ENCODE data around the gene ZNF675. TPM values are rescaled to one million over a fixed set of nuclear protein-coding genes. Genes with fewer than 3 reads are reported as not detected.

Gene ZNF675
- total and polyA plus RNA-seq, 2 of the 13 experiments (the other 11 are each of a cell fraction or from before 2014, with no cell fraction given) = 3.1 to 12.8 TPM

DNA sequence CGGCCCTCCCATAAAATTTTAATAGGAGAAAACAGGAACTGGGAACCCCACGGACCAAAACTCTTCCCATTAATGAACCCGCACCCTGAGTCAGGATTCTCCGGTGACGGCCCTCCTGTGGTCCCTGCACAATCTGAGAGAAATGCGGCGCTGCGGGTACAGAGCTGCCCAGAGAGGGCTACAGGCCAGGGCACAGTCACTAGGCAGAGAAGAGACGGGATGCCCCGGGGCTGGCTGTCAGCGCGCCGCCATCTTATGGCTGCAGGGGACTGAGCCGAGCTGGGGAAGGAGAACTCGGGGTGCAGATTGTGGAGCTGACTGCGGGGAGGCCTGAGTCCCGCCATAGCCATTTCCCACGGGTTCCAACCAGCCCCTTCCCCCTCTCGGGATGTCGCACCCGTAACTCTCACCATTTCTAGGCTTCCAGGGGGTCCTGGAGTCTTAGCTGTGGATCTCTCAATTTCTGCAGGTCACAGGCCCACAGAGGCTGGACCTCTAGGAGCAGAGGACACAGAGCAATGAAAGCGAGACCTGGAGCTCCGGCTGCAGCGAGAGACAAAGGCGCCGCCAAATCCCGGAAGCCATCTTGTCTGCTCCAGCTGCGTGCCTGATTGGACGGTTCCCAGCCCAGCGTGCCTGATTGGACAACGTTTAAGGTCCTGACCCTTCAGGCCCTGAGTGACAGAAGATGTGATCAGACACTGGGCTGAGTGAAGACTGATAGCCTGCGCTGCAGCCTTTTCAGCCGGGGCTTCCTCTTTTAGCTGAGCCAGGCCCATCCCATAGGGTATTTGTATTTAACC is at the start of gene ZNF675 (continued):
- TF ChIP-seq ZNF407 (CRISPR knock-in tag; IDR thresholded peaks at IDR 0.05; ENCODE audit: not compliant biosample characterization) (no peak), NR2C2 (CRISPR knock-in tag; IDR thresholded peaks at IDR 0.05; ENCODE audit: borderline replicate concordance) (0 out of 2 replicates have a peak, but pooled peaks have one; percentile 23), NFYC (CRISPR knock-in tag; IDR thresholded peaks at IDR 0.05) (peak; percentile 82), SALL1 (CRISPR knock-in tag; IDR thresholded peaks at IDR 0.05) (peak; percentile 14; the same call in 1 of the 2 replicates), RFX5 (IDR thresholded peaks at IDR 0.05; ENCODE audit: low read depth, low read length) (peak; percentile 52; the same call in 1 of the 2 replicates), RBAK (CRISPR knock-in tag; IDR thresholded peaks at IDR 0.05) (no peak)
- TF ChIP-seq, protein P1, sequence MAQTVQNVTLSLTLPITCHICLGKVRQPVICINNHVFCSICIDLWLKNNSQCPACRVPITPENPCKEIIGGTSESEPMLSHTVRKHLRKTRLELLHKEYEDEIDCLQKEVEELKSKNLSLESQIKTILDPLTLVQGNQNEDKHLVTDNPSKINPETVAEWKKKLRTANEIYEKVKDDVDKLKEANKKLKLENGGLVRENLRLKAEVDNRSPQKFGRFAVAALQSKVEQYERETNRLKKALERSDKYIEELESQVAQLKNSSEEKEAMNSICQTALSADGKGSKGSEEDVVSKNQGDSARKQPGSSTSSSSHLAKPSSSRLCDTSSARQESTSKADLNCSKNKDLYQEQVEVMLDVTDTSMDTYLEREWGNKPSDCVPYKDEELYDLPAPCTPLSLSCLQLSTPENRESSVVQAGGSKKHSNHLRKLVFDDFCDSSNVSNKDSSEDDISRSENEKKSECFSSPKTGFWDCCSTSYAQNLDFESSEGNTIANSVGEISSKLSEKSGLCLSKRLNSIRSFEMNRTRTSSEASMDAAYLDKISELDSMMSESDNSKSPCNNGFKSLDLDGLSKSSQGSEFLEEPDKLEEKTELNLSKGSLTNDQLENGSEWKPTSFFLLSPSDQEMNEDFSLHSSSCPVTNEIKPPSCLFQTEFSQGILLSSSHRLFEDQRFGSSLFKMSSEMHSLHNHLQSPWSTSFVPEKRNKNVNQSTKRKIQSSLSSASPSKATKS (CRISPR knock-in tag; IDR thresholded peaks at IDR 0.05) = no peak
- TF ChIP-seq, protein P2, sequence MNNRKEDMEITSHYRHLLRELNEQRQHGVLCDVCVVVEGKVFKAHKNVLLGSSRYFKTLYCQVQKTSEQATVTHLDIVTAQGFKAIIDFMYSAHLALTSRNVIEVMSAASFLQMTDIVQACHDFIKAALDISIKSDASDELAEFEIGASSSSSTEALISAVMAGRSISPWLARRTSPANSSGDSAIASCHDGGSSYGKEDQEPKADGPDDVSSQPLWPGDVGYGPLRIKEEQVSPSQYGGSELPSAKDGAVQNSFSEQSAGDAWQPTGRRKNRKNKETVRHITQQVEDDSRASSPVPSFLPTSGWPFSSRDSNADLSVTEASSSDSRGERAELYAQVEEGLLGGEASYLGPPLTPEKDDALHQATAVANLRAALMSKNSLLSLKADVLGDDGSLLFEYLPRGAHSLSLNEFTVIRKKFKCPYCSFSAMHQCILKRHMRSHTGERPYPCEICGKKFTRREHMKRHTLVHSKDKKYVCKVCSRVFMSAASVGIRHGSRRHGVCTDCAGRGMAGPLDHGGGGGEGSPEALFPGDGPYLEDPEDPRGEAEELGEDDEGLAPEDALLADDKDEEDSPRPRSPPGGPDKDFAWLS (CRISPR knock-in tag; IDR thresholded peaks at IDR 0.05; ENCODE audit: borderline replicate concordance) = no peak

Data from HepG2 (cell line).